SK-N-SH (cell line): ENCODE results near the gene RASSF9. TPM values are rescaled to one million over a fixed set of nuclear protein-coding genes. Genes with fewer than 3 reads are reported as not detected.

Experiments
- CTCF ChIA-PET: fragments of 300-600, 350-600 bp; formaldehyde crosslinking; extraction: SDS; loops from one replicate; lab custom pipeline; 2021; lab: Yijun Ruan, JAX
- POLR2A ChIA-PET: fragments of 350-600 bp; sonication (Branson Sonifier 250); formaldehyde crosslinking; extraction: SDS; loops from one replicate; lab custom pipeline; 2020; ENCODE audit warnings: antibody characterized with exemption, inconsistent platforms; lab: Yijun Ruan, JAX
- DNase-seq: peaks from one replicate; pipeline ENCODE4 v3.0.0; 2012
- H2AFZ ChIP-seq: fragments of 200-600 bp; sonication (generic); 2 replicates; pipeline ENCODE4 v1.8.1; 2016; ENCODE audit warnings: antibody characterized with exemption, mild to moderate bottlenecking, low read depth
- H3F3A ChIP-seq: fragments of 200-600 bp; sonication (generic); replicated peaks from 2 replicates; pipeline ENCODE3; 2016; ENCODE audit warnings: antibody characterized with exemption, mild to moderate bottlenecking; ENCODE audit not compliant: insufficient read depth
- H3K27ac ChIP-seq, 2 experiments: fragments of 200-500 bp in 1 of 2; fragments of 200-600 bp in 1 of 2; sonication (Bioruptor generic) in 1 of 2; sonication (generic), shearing (Covaris generic) in 1 of 2; 2 replicates each; pipeline versions ENCODE4 v1.5.1 to v1.6.1; 2014 to 2016; ENCODE audit warnings: low read depth in 2 of 2, inconsistent platforms in 1 of 2, low read length in 1 of 2, mild to moderate bottlenecking in 1 of 2, mixed read lengths in 1 of 2
- H3K27me3 ChIP-seq: fragments of 200-600 bp; sonication (generic), shearing (Covaris generic); 2 replicates; pipeline ENCODE4 v1.6.1; 2016; ENCODE audit warnings: mixed run types; ENCODE audit not compliant: insufficient read depth
- H3K36me3 ChIP-seq, 2 experiments: fragments of 200-500 bp in 1 of 2; fragments of 200-600 bp in 1 of 2; sonication (Bioruptor generic) in 1 of 2; sonication (generic) in 1 of 2; replicated peaks in 1 of 2; 2 replicates each; pipeline versions ENCODE3 to v1.5.1; 2014 to 2016; ENCODE audit warnings: low read length in 1 of 2, mild to moderate bottlenecking in 1 of 2; ENCODE audit not compliant: insufficient read depth in 2 of 2, control insufficient read depth in 1 of 2
- H3K4me1 ChIP-seq, 2 experiments: fragments of 200-500 bp in 1 of 2; fragments of 200-600 bp in 1 of 2; sonication (Bioruptor generic) in 1 of 2; sonication (generic), shearing (Covaris generic) in 1 of 2; 2 replicates each; pipeline versions ENCODE4 v1.5.1 to v1.6.1; 2014 to 2016; ENCODE audit warnings: low read depth in 1 of 2, low read length in 1 of 2, mixed run types in 1 of 2; ENCODE audit not compliant: insufficient read depth in 2 of 2, control insufficient read depth in 1 of 2
- H3K4me2 ChIP-seq: fragments of 200-600 bp; sonication (generic), shearing (Covaris generic); 2 replicates; pipeline ENCODE4 v1.6.1; 2017; ENCODE audit warnings: mixed run types
- H3K4me3 ChIP-seq, 2 experiments: fragments of 200-500 bp in 1 of 2; fragments of 200-600 bp in 1 of 2; sonication (Bioruptor generic) in 1 of 2; sonication (generic), shearing (Covaris generic) in 1 of 2; 2 replicates each; pipeline versions ENCODE4 v1.5.1 to v1.8.1; 2014 to 2016; ENCODE audit warnings: low read depth in 2 of 2, inconsistent platforms in 1 of 2, low read length in 1 of 2, mild to moderate bottlenecking in 1 of 2, mixed read lengths in 1 of 2, moderate library complexity in 1 of 2
- H3K79me2 ChIP-seq: fragments of 200-600 bp; sonication (generic); 2 replicates; pipeline ENCODE4 v1.8.1; 2017; ENCODE audit warnings: mild to moderate bottlenecking; ENCODE audit not compliant: insufficient read depth
- H3K9ac ChIP-seq: fragments of 200-600 bp; sonication (generic); 2 replicates; pipeline ENCODE4 v1.6.1; 2017; ENCODE audit warnings: mixed run types
- H3K9me2 ChIP-seq: fragments of 200-600 bp; sonication (generic); 2 replicates; pipeline ENCODE4 v1.6.1; 2017; ENCODE audit warnings: mixed run types
- H3K9me3 ChIP-seq: fragments of 200-600 bp; sonication (generic); 2 replicates; pipeline ENCODE4 v1.6.1; 2017; ENCODE audit warnings: mixed run types, mild to moderate bottlenecking, moderate library complexity
- H4K20me1 ChIP-seq: fragments of 200-600 bp; sonication (generic); 2 replicates; pipeline ENCODE4 v1.6.1; 2017; ENCODE audit warnings: mild to moderate bottlenecking, mixed run types; ENCODE audit not compliant: insufficient read depth
- CHD2 ChIP-seq: fragments of 150-350 bp; IDR thresholded peaks from 2 replicates; pipeline ENCODE4 v1.6.1; 2018; ENCODE audit warnings: low read length; ENCODE audit not compliant: partially characterized antibody
- EZH2phosphoT487 ChIP-seq: fragments of 200-600 bp; sonication (generic); IDR thresholded peaks from 2 replicates; pipeline ENCODE4 v1.6.1; 2017; ENCODE audit warnings: low read depth, mixed run types, mild to moderate bottlenecking, antibody characterized with exemption, moderate library complexity, borderline replicate concordance
- FOSL2 ChIP-seq: IDR thresholded peaks from 2 replicates; pipeline ENCODE4 v1.4.0; 2012; ENCODE audit warnings: low read depth, mild to moderate bottlenecking, moderate library complexity, borderline replicate concordance
- JUND ChIP-seq: IDR thresholded peaks from 2 replicates; pipeline ENCODE4 v1.4.0; 2012
- NFIC ChIP-seq: IDR thresholded peaks from 2 replicates; pipeline ENCODE4 v1.4.0; 2012; ENCODE audit warnings: borderline replicate concordance
- NRF1 ChIP-seq: IDR thresholded peaks from 2 replicates; pipeline ENCODE4 v1.6.1; 2012; ENCODE audit warnings: low read depth, mild to moderate bottlenecking, low read length
- PBX3 ChIP-seq: IDR thresholded peaks from 2 replicates; pipeline ENCODE4; 2012
- RAD21 ChIP-seq: IDR thresholded peaks from 2 replicates; pipeline ENCODE4 v1.6.1; 2012; ENCODE audit warnings: mild to moderate bottlenecking, low read length
- SMC3 ChIP-seq: IDR thresholded peaks from 2 replicates; pipeline ENCODE4 v1.6.1; 2012; ENCODE audit warnings: low read depth, low read length, improper control_type of control experiment
- WGBS: methylation state at CpG from one replicate; pipeline ENCODE4 v1.1.6; 2017; ENCODE audit warnings: low lambda C conversion rate; 5-methylcytosine and 5-hydroxymethylcytosine counted together
- polyA plus RNA-seq, 3 experiments: library from polyadenylated mRNA; depleted of rRNA; stranded (reverse); fragments of >200 nt; gene quantifications; 2 replicates each; pipeline ENCODE4 v1.2.3, GENCODE V29; 2012

Gene RASSF9
- polyA plus RNA-seq, 1 of the 3 experiments (the other 2 are of a cell fraction) = 0.21 TPM

- CTCF ChIA-PET = interaction anchor here (1.3 kb wide), 1 partner anchor 19 kb away, joined by 3 read pairs; no protein-coding TSS in a partner anchor
- no peaks in the 10 kb centered on the region for H3K9me3 ChIP-seq
- H3K27me3 ChIP-seq = no peaks in the 10 kb centered on the region
- H3K4me3 ChIP-seq = peak overlapping the region; percentile 22 to 27; a peak in 3 of 4 replicates
- peak overlapping the region; percentile 24; the same call in 1 of the 2 replicates for H3K9ac ChIP-seq
- H3K4me1 ChIP-seq = peaks cover 0 to 10% of the 10 kb centered on the region in 2 experiments; a peak in 2 of 4 replicates
- H2AFZ ChIP-seq = peak overlapping the region; percentile 74
- H3F3A ChIP-seq = peaks cover 4% of the 10 kb centered on the region
- no peaks in the 10 kb centered on the region for H3K9me2 ChIP-seq
- H3K36me3 ChIP-seq = no peaks in the 10 kb centered on the region
- H3K27ac ChIP-seq = peak overlapping the region; percentile 43 to 51; a peak in 3 of 4 replicates
- H3K4me2 ChIP-seq = peak overlapping the region; percentile 59
- no peaks in the 10 kb centered on the region for H4K20me1 ChIP-seq
- WGBS = 52% methylated on average over 4 of the region's 4 CpGs
- TF ChIP-seq CHD2 (no peak), NFIC (peak; percentile 26; the same call in 1 of the 2 replicates), JUND (no peak)
- POLR2A ChIA-PET = interaction anchor here (0.7 kb wide), 1 partner anchor 285 kb away, joined by 3 read pairs; no protein-coding TSS in a partner anchor
- no peak for DNase-seq
- H3K79me2 ChIP-seq = no peaks in the 10 kb centered on the region
Observed at GRCh38 chr12:85835426-85836196, 598 bp downstream of the RASSF9 start.

- TF ChIP-seq JUND (no peak), NFIC (no peak), FOSL2 (no peak), RAD21 (no peak), PBX3 (no peak), NRF1 (no peak), SMC3 (no peak)
- TF ChIP-seq, all 33 proteins: peak for 0
- Histone ChIP-seq H3K4me2 (no peak overlapping the region; the same call in 1 of the 2 replicates), H3K9me2 (no peaks in the 10 kb centered on the region), H4K20me1 (no peaks in the 10 kb centered on the region), H3K9ac (no peak overlapping the region), H2AFZ (no peak overlapping the region), H3K79me2 (no peaks in the 10 kb centered on the region), H3K9me3 (no peaks in the 10 kb centered on the region), H3K4me1 (peaks cover 0 to 10% of the 10 kb centered on the region in 2 experiments; a peak in 2 of 4 replicates), H3K27ac (no peak overlapping the region), H3K36me3 (no peaks in the 10 kb centered on the region), H3F3A (peaks cover 4% of the 10 kb centered on the region), H3K27me3 (no peaks in the 10 kb centered on the region), H3K4me3 (no peak overlapping the region; a peak in 1 of 4 replicates)
- 58% methylated on average over 2 of the region's 2 CpGs for WGBS
- POLR2A ChIA-PET = no interaction called here
- DNase-seq = no peak
- CTCF ChIA-PET = no interaction called here
Observed at GRCh38 chr12:85834378-85834777, 1.8 kb downstream of the RASSF9 start.

- H4K20me1 ChIP-seq = no peaks in the 10 kb centered on the region
- no peak overlapping the region for H2AFZ ChIP-seq
- H3K4me2 ChIP-seq = no peak overlapping the region
- H3K4me1 ChIP-seq = peaks cover 0 to 10% of the 10 kb centered on the region in 2 experiments; a peak in 2 of 4 replicates
- POLR2A ChIA-PET = no interaction called here
- H3F3A ChIP-seq = peaks cover 4% of the 10 kb centered on the region
- H3K4me3 ChIP-seq = no peak overlapping the region
- no peak overlapping the region for H3K9ac ChIP-seq
- no peaks in the 10 kb centered on the region for H3K9me3 ChIP-seq
- no peaks in the 10 kb centered on the region for H3K9me2 ChIP-seq
- no peak for DNase-seq
- H3K36me3 ChIP-seq = no peaks in the 10 kb centered on the region
- no peaks in the 10 kb centered on the region for H3K79me2 ChIP-seq
- H3K27me3 ChIP-seq = no peaks in the 10 kb centered on the region
- H3K27ac ChIP-seq = no peak overlapping the region
- TF ChIP-seq EZH2phosphoT487 = no peak
- CTCF ChIA-PET = no interaction called here
Observed at GRCh38 chr12:85833579-85833978, 2.6 kb downstream of the RASSF9 start.
